OCI-LY7 (cell line): ENCODE data around the gene FBXL17.

Source experiments
- CTCF ChIP-seq: fragments of 200-600 bp; sonication (generic); conservative IDR thresholded peaks from 2 replicates; pipeline ENCODE4 v1.5.1; 2014; ENCODE audit warnings: mild to moderate bottlenecking, antibody characterized with exemption, low read length, moderate library complexity, mixed read lengths
- EZH2phosphoT487 ChIP-seq: fragments of 200-600 bp; sonication (generic); IDR thresholded peaks from 2 replicates; pipeline ENCODE4 v1.6.1; 2018; ENCODE audit warnings: low read depth, borderline replicate concordance, mild to moderate bottlenecking, mixed run types, antibody characterized with exemption, low read length, moderate library complexity, mixed read lengths

GRCh38 chr5:108124596-108124995, 257.3 kb downstream of the FBXL17 start:
- TF ChIP-seq CTCF (no peak), EZH2phosphoT487 (no peak)
